ENCODE results near the gene GORAB. TPM values are rescaled to one million over a fixed set of nuclear protein-coding genes. Genes with fewer than 3 reads are reported as not detected.

The GORAB gene
- total and polyA plus RNA-seq, 9 donors: 9.1 to 24.0 (median 12.0) TPM

GRCh38 chr1:170598618-170599017 is 66.7 kb downstream of the GORAB start:
- H3K4me3 ChIP-seq: no peak overlapping the region
- H3K9me3 ChIP-seq: no peaks in the 10 kb centered on the region
- intact Hi-C loops (cut with DNase I): no loop called here
- no peaks in the 10 kb centered on the region for H3K27me3 ChIP-seq
- WGBS, 3 donors: 63 to 80% (median 65%) methylated on average over 1 of the region's 1 CpG
- TF ChIP-seq POLR2A (IDR thresholded peaks at IDR 0.05): no peak
- TF ChIP-seq CTCF (IDR thresholded peaks at IDR 0.05): no peak
- TF ChIP-seq EP300 (IDR thresholded peaks at IDR 0.05): no peak
- H3K4me1 ChIP-seq (ENCODE audit: insufficient read depth): peaks cover 2% of the 10 kb centered on the region
- no peak overlapping the region for H3K27ac ChIP-seq
- no peak for DNase-seq
- H3K36me3 ChIP-seq: no peaks in the 10 kb centered on the region

GRCh38 chr1:170599033-170599432 is 67.1 kb downstream of the GORAB start:
- DNase-seq: no peak
- no peak overlapping the region for H3K27ac ChIP-seq
- TF ChIP-seq CTCF (IDR thresholded peaks at IDR 0.05): no peak
- TF ChIP-seq POLR2A (IDR thresholded peaks at IDR 0.05): no peak
- no peak for TF ChIP-seq EP300 (IDR thresholded peaks at IDR 0.05)

GRCh38 chr1:170601866-170602265 is 69.9 kb downstream of the GORAB start:
- intact Hi-C loops (cut with DNase I): no loop called here
- Histone ChIP-seq H3K4me3 (no peak overlapping the region), H3K9me3 (no peaks in the 10 kb centered on the region), H3K36me3 (no peaks in the 10 kb centered on the region), H3K27ac (no peak overlapping the region), H3K4me1 (ENCODE audit: insufficient read depth) (no peaks in the 10 kb centered on the region), H3K27me3 (no peaks in the 10 kb centered on the region)
- no peak for DNase-seq
- 83 to 94% (median 87%) methylated on average over 1 of the region's 1 CpG for WGBS, 3 donors
- TF ChIP-seq EP300 (IDR thresholded peaks at IDR 0.05) (no peak), POLR2A (IDR thresholded peaks at IDR 0.05) (no peak), CTCF (IDR thresholded peaks at IDR 0.05) (no peak)

More at GRCh38 chr1:170599033-170599432, 67.1 kb downstream of the GORAB start:
- Histone ChIP-seq H3K4me1 (ENCODE audit: insufficient read depth) (no peaks in the 10 kb centered on the region), H3K4me3 (no peak overlapping the region), H3K9me3 (no peaks in the 10 kb centered on the region), H3K36me3 (no peaks in the 10 kb centered on the region), H3K27me3 (no peaks in the 10 kb centered on the region)
- intact Hi-C loops (cut with DNase I): no loop called here

Other genes starting within 250 kb of the GORAB start
- 10 to 100 TPM; 36.6 to 64.9 (median 60.8) TPM for gene PRRX1, start 132.0 kb downstream of the GORAB start, total RNA-seq
- gene PRRX1, start 132.0 kb downstream of the GORAB start, polyA plus RNA-seq: 10 to 100 TPM; 31.2 to 80.3 TPM